ENCODE measurements around the gene EXD3.

EXD3 gene

GRCh38 chr9:137321726-137322361, 101.1 kb downstream of the EXD3 start:
- no peaks in the 10 kb centered on the region for H3K4me1 ChIP-seq (ENCODE audit: low read depth, poor library complexity, severe bottlenecking)
- no peaks in the 10 kb centered on the region for H3K79me2 ChIP-seq (ENCODE audit: insufficient read depth, low read depth)
- no peak overlapping the region for H3K4me3 ChIP-seq (IDR thresholded peaks at IDR 0.05; ENCODE audit: insufficient read depth, low read depth, low read length)
- H3K27ac ChIP-seq = no peak overlapping the region
- no peak for TF ChIP-seq CTCF (conservative IDR thresholded peaks at IDR 0.05; ENCODE audit: low read depth, low read length)
- no peak overlapping the region for H3K4me2 ChIP-seq
- H2AFZ ChIP-seq (ENCODE audit: low read depth) = no peak overlapping the region
- H3K27me3 ChIP-seq (ENCODE audit: insufficient read depth, low read depth) = no peaks in the 10 kb centered on the region
- no peak overlapping the region for H3K9ac ChIP-seq
- H4K20me1 ChIP-seq (ENCODE audit: insufficient read depth) = no peaks in the 10 kb centered on the region
- H3K36me3 ChIP-seq (ENCODE audit: insufficient read depth) = no peaks in the 10 kb centered on the region

- TF ChIP-seq CTCF (conservative IDR thresholded peaks at IDR 0.05; ENCODE audit: low read depth, low read length) = no peak
- Histone ChIP-seq H3K27me3 (ENCODE audit: insufficient read depth, low read depth) (no peaks in the 10 kb centered on the region), H3K36me3 (ENCODE audit: insufficient read depth) (no peaks in the 10 kb centered on the region), H4K20me1 (ENCODE audit: insufficient read depth) (no peaks in the 10 kb centered on the region), H3K9ac (no peak overlapping the region), H3K4me1 (ENCODE audit: low read depth, poor library complexity, severe bottlenecking) (no peaks in the 10 kb centered on the region), H3K4me3 (IDR thresholded peaks at IDR 0.05; ENCODE audit: insufficient read depth, low read depth, low read length) (no peak overlapping the region), H3K4me2 (no peak overlapping the region), H3K79me2 (ENCODE audit: insufficient read depth, low read depth) (no peaks in the 10 kb centered on the region), H3K27ac (no peak overlapping the region), H2AFZ (ENCODE audit: low read depth) (no peak overlapping the region)
Observed at GRCh38 chr9:137320555-137321384, 102.2 kb downstream of the EXD3 start.

GRCh38 chr9:137319739-137320551, 103.0 kb downstream of the EXD3 start:
- Histone ChIP-seq H2AFZ (ENCODE audit: low read depth) (no peak overlapping the region), H3K4me3 (IDR thresholded peaks at IDR 0.05; ENCODE audit: insufficient read depth, low read depth, low read length) (no peak overlapping the region), H4K20me1 (ENCODE audit: insufficient read depth) (no peaks in the 10 kb centered on the region), H3K9ac (no peak overlapping the region), H3K27ac (no peak overlapping the region), H3K27me3 (ENCODE audit: insufficient read depth, low read depth) (peaks cover 2% of the 10 kb centered on the region; the same call in 1 of the 2 replicates), H3K36me3 (ENCODE audit: insufficient read depth) (no peaks in the 10 kb centered on the region), H3K4me1 (ENCODE audit: low read depth, poor library complexity, severe bottlenecking) (no peaks in the 10 kb centered on the region), H3K4me2 (no peak overlapping the region), H3K79me2 (ENCODE audit: insufficient read depth, low read depth) (no peaks in the 10 kb centered on the region)
- TF ChIP-seq CTCF (conservative IDR thresholded peaks at IDR 0.05; ENCODE audit: low read depth, low read length) = no peak

GRCh38 chr9:137319011-137319738, 103.8 kb downstream of the EXD3 start:
- no peaks in the 10 kb centered on the region for H4K20me1 ChIP-seq (ENCODE audit: insufficient read depth)
- H3K27ac ChIP-seq = no peak overlapping the region
- H3K4me2 ChIP-seq = no peak overlapping the region

More at GRCh38 chr9:137319011-137319738, 103.8 kb downstream of the EXD3 start:
- Histone ChIP-seq H2AFZ (ENCODE audit: low read depth) (no peak overlapping the region), H3K9ac (no peak overlapping the region), H3K27me3 (ENCODE audit: insufficient read depth, low read depth) (peaks cover 2% of the 10 kb centered on the region; the same call in 1 of the 2 replicates), H3K36me3 (ENCODE audit: insufficient read depth) (no peaks in the 10 kb centered on the region), H3K4me3 (IDR thresholded peaks at IDR 0.05; ENCODE audit: insufficient read depth, low read depth, low read length) (no peak overlapping the region), H3K79me2 (ENCODE audit: insufficient read depth, low read depth) (no peaks in the 10 kb centered on the region), H3K4me1 (ENCODE audit: low read depth, poor library complexity, severe bottlenecking) (no peaks in the 10 kb centered on the region)
- TF ChIP-seq CTCF (conservative IDR thresholded peaks at IDR 0.05; ENCODE audit: low read depth, low read length) = no peak
